ENCODE data around the gene FMNL2. TPM values are rescaled to one million over a fixed set of nuclear protein-coding genes. Genes with fewer than 3 reads are reported as not detected.
"Not testable (repeated sequence)": the region's sequence is repeated elsewhere in the genome, so short reads cannot be mapped to it uniquely, and the experiment has no call there.

The FMNL2 gene
- 10 to 100 TPM; 35.5 to 45.0 TPM for total RNA-seq
- long read RNA-seq, donor 1, partial matches to known transcripts = 2 of 6 reads
- long read RNA-seq, donor 1, other reads (novel, unspliced or antisense) = 4 of 6 reads
- long read RNA-seq, donor 2, partial matches to known transcripts = 3 of 8 reads
- long read RNA-seq, donor 2, other reads (novel, unspliced or antisense) = 5 of 8 reads

GRCh38 chr2:152335016-152335725 lies at the start of gene FMNL2:
FMNL2 (plus strand) TSS chr2:152335174.
- peak; percentile 94 for DNase-seq (ENCODE audit: low spot score)
- intact Hi-C loops (cut with DNase I) = loop anchor here in 1 of 2 donors (10.0 kb wide), 2 partner anchors 110 to 290 kb away; no protein-coding TSS in a partner anchor

- intact Hi-C loops (cut with DNase I) = no loop called here
Measured at GRCh38 chr2:152292991-152293390, 42.0 kb upstream of the FMNL2 start.

GRCh38 chr2:152297715-152298114 lies 37.3 kb upstream of the FMNL2 start:
- DNase-seq (ENCODE audit: low spot score) = no peak
- intact Hi-C loops (cut with DNase I) = no loop called here

More at GRCh38 chr2:152292991-152293390, 42.0 kb upstream of the FMNL2 start:
- no peak for DNase-seq (ENCODE audit: low spot score)

GRCh38 chr2:152298754-152299153 lies 36.2 kb upstream of the FMNL2 start:
- intact Hi-C loops (cut with DNase I) = no loop called here
- DNase-seq (ENCODE audit: low spot score) = no peak

- intact Hi-C loops (cut with DNase I) = no loop called here
- DNase-seq (ENCODE audit: low spot score) = no peak
Measured at GRCh38 chr2:152301131-152301530, 33.8 kb upstream of the FMNL2 start.

- intact Hi-C loops (cut with DNase I) = no loop called here
- DNase-seq (ENCODE audit: low spot score) = no peak
Measured at GRCh38 chr2:152303951-152304350, 31.0 kb upstream of the FMNL2 start.

- intact Hi-C loops (cut with DNase I) = no loop called here
- no peak for DNase-seq (ENCODE audit: low spot score)
Measured at GRCh38 chr2:152304836-152305235, 30.1 kb upstream of the FMNL2 start.

- DNase-seq (ENCODE audit: low spot score) = no peak
- intact Hi-C loops (cut with DNase I) = no loop called here
Measured at GRCh38 chr2:152307863-152308262, 27.1 kb upstream of the FMNL2 start.

- no peak for DNase-seq (ENCODE audit: low spot score)
- intact Hi-C loops (cut with DNase I) = no loop called here
Measured at GRCh38 chr2:152309352-152310214, 25.4 kb upstream of the FMNL2 start.

- intact Hi-C loops (cut with DNase I) = no loop called here
- no peak for DNase-seq (ENCODE audit: low spot score)
Measured at GRCh38 chr2:152319822-152320570, 15.0 kb upstream of the FMNL2 start.

- intact Hi-C loops (cut with DNase I) = no loop called here
- no peak for DNase-seq (ENCODE audit: low spot score)
Measured at GRCh38 chr2:152320814-152321213, 14.2 kb upstream of the FMNL2 start.

GRCh38 chr2:152322222-152322621 lies 12.8 kb upstream of the FMNL2 start:
- DNase-seq (ENCODE audit: low spot score) = no peak

GRCh38 chr2:152325126-152325525 lies 9.8 kb upstream of the FMNL2 start:
- DNase-seq (ENCODE audit: low spot score); intact Hi-C loops (cut with DNase I): not testable (repeated sequence)

More at GRCh38 chr2:152322222-152322621, 12.8 kb upstream of the FMNL2 start:
- intact Hi-C loops (cut with DNase I) = no loop called here

GRCh38 chr2:152326710-152327109 lies 8.3 kb upstream of the FMNL2 start:
- DNase-seq (ENCODE audit: low spot score) = no peak
- intact Hi-C loops (cut with DNase I) = no loop called here

- no peak for DNase-seq (ENCODE audit: low spot score)
- intact Hi-C loops (cut with DNase I) = no loop called here
Measured at GRCh38 chr2:152328013-152328412, 7.0 kb upstream of the FMNL2 start.

GRCh38 chr2:152330235-152330866 lies 4.6 kb upstream of the FMNL2 start:
- intact Hi-C loops (cut with DNase I) = loop anchor here in 1 of 2 donors (10.0 kb wide), 2 partner anchors 106 to 294 kb away; no protein-coding TSS in a partner anchor
- DNase-seq (ENCODE audit: low spot score) = no peak

GRCh38 chr2:152334701-152335015 lies 316 bp upstream of the FMNL2 start:
- DNase-seq (ENCODE audit: low spot score) = no peak
- intact Hi-C loops (cut with DNase I) = loop anchor here in 1 of 2 donors (10.0 kb wide), 2 partner anchors 110 to 290 kb away; no protein-coding TSS in a partner anchor

- intact Hi-C loops (cut with DNase I) = loop anchor here in 1 of 2 donors (10.0 kb wide), 2 partner anchors 111 to 289 kb away; no protein-coding TSS in a partner anchor
- no peak for DNase-seq (ENCODE audit: low spot score)
Measured at GRCh38 chr2:152335726-152336118, 748 bp downstream of the FMNL2 start.

Measured in posterior vena cava (tissue), 2 donors.